IPS-NIHi7 (cell line): Measurements from ENCODE around the gene WBP1L.
"Not testable (repeated sequence)": the region's sequence is repeated elsewhere in the genome, so short reads cannot be mapped to it uniquely, and the experiment has no call there.

ENCODE experiments used
- DNase-seq: peaks from one replicate; pipeline ENCODE4 v3.0.0; 2012; ENCODE audit warnings: mixed read lengths; ENCODE audit errors: extremely low spot score

Gene WBP1L

DNA sequence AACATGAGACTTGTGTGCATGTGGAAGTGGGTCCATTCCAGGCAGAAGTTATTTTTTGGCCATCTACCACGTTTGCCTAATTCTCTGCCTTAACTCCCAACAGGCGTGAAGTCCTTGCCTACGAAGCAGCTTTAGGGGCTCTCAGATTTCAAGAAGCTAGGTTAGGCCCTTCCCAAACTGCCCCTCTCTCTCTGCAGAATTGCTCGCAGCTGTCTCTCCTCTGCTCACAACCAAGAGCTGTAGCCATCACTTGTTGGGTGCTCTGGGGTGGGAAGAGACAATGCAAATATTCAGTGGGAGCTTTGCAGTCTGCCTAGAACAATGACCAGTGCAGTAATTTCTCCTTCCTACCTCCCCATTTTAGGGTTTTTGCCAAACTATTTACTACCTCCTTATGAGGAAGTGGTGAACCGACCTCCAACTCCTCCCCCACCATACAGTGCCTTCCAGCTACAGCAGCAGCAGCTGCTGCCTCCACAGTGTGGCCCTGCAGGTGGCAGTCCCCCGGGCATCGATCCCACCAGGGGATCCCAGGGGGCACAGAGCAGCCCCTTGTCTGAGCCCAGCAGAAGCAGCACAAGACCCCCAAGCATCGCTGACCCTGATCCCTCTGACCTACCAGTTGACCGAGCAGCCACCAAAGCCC is 68.6 kb downstream of the WBP1L start:
- no peak for DNase-seq

DNA sequence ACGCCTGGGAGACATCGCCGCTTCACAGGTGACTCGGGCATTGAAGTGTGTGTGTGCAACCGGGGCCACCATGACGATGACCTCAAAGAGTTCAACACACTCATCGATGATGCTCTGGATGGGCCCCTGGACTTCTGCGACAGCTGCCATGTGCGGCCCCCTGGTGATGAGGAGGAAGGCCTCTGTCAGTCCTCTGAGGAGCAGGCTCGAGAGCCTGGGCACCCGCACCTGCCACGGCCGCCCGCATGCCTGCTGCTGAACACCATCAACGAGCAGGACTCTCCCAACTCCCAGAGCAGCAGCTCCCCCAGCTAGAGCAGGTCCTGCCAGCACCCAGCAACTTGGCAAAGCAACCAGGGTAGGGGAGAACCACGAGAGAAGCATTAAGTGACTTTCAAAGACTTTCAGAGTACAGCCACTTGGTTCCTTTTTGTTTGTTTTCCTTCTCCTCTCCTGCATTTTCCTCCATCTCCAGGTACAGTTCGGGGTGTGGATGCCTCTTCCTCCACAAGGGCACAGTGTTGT is 69.3 kb downstream of the WBP1L start:
- no peak for DNase-seq

DNA sequence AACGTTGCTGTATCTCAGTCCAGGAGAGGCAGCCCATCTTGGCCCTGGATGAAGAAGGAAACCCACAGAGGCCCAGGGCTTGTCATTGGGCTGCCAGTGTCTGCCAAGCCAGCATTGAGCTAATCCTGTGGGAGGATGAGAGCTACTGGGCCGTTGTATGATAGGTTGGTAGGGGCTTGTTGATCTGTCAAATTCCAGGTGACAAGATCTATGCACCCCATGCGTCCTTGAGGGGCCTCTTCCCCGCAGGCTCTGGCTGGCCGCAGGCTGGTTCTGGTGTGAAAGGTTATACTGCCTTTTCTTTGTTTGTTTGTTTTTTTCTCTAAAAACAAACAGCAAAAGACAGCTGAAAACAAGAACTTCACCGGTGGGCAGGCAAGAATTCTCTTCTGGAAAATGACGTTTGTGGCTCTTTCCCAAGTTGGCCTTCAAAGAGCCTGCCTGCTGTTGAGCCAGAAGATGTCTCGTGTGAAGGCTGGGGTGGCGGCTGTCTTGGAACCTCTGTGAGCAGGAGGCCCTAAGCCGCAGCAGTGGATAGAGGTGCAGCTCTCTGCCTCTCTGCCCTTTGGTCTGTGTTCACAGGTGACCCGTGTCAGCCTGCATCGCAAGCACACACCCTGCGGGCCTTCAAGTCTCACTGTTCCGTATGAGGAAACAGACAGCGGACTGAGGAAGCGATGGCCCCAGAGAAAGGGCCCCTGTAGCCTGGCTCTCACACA is 70.1 kb downstream of the WBP1L start:
- no peak for DNase-seq

DNA sequence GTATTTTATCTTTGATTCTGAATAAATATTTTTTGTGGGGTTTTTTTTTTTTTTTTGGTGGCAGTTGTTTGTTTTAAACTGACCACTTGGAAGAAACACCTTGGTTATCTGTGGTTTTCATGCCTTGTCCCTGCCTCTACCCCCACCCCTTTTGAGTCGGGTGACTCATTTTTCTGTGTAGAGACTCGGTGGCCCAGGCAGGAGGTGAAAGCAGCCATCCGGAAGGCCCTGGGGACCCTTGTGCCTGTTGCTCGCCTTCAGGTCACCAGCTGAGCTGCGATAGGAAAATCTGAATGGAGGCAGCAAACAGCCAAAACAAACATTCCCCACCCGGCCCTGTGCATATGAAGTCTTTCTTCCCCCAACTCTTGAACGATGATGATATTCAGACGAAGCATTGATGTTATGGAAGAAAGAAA is 70.7 kb downstream of the WBP1L start:
- DNase-seq, result no peak

DNA sequence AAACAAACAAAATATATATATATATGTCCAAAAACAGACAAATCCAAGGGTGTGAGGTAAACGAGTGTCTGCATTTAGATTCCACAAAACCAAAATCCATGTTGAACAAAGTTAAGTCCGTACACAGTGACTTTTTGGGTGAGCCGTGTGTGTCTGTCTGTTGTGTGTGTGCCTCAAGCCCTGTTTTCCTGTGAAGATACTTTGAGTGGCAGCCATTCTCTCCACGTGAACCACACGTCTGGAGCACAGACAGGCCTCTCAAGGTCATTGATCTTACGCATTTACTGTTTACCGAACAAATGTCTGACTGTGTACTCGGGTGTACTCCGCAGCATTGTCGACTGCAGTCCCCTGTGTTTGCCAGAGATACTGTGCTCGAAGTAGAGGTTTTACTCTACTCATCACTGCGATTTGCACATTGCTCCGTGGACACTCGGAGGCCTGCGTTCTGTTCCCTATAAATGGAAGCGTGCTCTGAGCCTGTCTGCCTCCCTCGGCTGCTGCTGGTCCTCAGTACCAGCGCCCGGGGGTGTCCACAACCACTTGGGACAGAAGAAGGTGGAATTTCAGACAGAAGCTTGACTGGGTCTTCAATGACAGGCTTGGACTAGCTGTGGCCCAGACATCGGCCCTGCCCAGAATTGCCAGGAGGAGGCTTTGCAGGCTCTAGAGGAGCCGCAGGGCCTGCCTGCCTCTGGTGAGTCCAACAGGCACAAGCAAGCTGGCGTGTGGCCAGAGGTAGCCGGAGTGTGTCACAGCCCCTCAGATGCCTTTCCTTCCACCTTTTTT is 71.3 kb downstream of the WBP1L start:
- DNase-seq, result no peak

DNA sequence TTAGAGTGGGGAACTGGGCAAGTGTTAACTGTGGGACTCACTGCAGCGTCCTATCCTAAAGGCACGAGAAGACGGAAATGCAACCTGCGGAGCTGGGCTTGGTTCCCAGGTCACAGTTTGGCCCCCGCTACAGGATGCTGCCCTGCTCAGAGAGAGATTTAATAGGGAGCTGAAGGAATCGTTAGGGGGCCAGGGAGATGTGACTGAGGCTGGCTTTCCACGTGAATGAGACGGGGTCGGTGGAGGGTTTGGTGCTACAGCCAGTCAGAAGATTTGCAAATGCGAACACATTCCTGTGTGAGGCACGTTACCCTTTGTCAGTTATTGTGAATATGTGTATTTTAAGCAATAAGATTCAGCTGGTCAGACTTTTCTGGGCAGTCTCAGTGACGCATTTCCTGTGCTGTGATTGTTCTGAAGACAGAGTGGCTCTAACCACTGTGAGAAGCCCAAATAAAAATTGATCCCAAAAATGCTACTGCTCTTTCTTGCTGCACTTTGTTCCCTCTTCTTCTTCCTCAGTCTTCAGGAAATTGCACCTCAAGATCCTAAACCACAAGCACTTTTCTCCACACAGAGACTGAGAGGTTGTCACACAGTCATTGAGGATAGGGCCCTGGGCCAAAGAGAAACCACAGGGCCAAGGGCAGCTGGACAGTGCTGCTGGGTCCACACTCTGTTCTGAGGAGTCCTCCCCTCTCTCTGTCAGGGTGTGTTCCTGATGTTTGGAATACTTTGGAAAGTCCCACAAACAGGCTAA is 72.2 kb downstream of the WBP1L start:
- no peak for DNase-seq

DNA sequence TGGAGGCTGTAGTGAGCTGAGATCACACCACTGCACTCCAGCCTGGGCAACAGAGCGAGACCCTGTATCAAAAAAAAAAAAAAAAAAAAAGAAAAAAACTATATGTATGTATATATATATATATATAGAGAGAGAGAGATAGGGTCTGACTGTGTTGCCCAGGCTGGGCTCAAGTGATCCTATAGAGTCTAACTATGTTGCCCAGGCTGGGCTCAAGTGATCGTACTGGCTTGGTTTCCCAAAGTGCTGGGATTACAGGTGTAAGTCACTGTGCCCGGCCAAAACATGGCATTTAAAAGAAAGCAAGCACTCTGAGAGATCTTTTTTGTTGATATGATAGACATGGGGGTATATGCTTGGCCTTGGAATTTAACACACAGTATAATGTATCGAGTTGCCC is 73.4 kb downstream of the WBP1L start:
- DNase-seq, result no peak

DNA sequence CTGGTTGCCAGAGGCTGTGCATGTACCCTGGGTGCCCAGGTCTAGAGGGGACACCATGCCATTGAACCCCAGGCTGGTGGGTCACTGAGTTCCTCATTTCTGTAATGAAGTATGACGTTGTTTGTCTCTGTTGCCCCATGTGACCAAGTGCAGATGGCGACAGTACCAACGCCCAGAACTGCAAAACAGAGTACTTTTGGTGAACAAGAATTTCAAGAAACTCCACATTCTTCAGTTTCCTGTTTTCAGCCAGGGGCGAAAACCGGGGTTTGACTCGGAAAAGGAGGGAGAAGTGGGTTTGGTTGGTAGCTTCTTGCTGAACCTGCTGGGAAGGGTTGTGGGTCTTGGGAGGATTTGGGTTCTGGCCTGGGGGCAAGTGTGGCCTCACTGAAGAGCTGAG is 75.3 kb downstream of the WBP1L start:
- no peak for DNase-seq

DNA sequence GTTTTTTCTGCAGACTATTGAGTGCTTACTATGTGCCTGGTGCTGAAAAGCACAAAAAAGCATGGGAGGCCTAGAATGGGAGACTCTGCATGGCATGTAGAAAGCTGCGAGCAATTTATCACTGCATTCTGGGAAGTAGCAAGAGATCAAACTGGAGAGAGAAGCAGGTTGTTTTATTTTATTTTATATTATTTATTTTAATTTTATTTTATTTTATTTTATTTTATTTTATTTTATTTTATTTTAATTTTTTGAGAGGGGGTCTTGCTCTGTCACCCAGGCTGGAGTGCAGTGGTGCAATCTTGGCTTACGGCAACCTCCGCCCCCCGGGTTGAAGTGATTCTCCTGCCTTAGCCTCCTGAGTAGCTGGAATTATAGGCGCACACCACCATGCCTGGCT is 76.3 kb downstream of the WBP1L start:
- DNase-seq, result not testable (repeated sequence)

DNA sequence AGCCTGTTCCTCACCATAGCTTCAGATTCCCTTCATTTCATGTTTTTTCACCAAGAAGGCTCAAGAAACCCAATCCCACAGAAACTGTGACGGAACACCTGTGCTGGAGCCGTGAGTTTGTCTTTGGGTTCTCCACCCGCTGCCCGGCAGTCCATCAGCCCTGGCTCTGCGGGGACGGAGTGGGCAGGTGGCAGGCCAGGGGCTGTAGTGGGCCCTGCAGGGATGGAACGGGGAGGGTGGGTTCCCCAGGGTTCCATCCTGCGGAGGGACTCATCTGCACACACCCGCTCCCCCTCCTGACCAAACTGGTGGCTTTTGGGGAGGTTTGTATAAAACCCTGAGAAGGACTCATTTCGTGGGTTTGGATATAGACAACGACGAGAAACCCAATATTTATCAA is 78.5 kb downstream of the WBP1L start:
- no peak for DNase-seq

DNA sequence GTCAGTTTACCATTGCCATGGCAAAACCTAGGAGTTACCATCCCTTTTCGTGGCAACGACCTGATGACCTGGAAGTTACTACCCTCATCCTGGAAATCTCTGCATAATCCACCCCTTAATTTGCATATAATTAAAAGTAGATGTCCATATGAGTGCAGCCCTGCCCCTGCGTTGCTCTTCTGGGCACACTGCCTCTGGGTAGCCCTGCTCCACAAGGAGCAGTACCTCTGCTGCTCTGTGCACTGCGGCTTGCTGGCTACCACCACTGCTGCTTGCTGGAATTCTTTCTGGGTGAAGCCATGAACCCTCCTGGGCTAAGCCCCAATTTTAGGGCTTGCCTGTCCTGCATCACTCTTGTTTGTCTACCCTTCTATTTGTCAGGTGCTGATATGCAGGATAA is 80.9 kb downstream of the WBP1L start:
- no peak for DNase-seq

DNA sequence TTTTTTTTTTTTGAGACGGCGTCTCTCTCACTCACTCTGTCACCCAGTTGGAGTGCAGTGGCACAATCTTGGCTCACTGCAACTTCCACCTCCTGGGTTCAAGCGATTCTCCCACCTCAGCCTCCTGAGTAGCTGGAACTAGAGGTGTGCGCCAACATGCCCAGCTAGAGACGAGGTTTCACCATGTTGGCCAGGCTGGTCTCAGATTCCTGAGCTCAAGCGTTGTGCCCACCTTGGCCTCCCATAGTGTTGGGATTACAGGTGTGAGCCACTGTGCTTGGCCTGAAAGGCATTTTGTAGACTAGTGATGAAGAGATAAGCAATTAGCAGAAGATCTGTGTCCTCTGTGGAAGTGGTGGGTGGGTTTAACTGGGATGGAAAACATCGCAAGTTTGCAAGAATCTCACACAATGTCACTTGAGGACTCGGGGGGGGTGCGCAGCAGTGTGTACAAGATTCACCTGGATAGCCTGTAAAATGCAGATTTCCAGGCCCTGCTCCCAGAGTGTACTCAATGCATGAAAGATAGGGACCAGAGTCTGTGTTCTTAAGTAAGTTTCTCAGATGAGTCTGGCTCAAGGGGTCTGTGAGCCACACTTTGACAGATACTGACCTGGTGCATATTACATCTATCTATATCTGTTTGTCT is 82.5 kb downstream of the WBP1L start:
- no peak for DNase-seq

DNA sequence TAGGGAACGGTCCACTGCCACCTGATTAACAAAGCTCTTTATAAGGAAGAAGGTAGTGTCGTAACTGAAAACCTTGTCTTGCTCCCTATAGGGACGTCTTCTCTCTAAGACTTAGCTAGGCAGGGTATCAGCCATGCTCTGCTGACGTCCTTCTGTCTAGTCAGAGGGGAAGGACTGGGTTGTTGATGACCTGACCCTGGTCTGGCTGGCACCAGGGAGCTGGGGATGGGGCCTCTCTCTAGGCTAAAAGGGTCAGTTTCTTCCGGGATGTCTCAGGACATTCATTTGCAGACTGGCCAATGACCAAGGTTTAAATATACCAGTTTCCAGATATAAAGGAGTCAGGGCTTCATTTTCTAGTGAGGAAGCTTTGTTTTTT is 83.8 kb downstream of the WBP1L start:
- no peak for DNase-seq

DNA sequence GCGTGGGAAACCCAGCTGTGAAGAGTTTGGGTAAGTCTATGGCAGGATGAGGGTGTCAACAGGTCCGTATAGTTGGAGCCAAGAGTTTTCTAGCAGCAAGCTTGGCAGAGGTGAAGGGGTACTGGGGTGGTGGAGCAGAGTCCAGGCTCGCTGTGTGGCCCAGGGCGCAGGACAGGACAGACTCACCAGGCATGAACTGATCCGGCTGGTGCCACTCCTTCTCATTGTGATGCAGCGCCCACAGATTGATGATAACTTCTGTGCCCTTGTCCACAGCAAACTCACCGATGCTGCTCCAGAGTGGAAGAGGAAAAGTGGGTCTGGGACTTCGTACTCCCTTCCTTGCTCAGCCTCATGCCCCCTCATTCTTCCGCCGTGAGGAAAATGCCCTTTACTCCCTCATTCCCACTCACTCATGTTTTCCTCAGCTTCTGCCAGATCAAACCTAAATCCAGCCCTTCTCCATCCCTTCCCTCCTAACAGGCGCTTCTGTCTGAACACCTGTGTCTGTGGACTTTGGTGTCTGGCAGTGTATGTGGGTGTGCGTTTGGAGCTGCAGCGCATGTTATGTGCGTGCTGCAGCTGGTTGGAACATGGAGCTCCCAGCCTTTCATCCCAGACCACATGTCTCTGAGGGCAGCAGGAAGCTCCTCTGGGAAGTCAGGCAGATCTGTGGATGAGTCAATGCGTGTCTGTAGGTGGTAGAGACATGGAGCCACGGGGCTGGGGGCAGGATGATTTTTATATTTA is 87.7 kb downstream of the WBP1L start:
- DNase-seq, result peak; percentile 11

DNA sequence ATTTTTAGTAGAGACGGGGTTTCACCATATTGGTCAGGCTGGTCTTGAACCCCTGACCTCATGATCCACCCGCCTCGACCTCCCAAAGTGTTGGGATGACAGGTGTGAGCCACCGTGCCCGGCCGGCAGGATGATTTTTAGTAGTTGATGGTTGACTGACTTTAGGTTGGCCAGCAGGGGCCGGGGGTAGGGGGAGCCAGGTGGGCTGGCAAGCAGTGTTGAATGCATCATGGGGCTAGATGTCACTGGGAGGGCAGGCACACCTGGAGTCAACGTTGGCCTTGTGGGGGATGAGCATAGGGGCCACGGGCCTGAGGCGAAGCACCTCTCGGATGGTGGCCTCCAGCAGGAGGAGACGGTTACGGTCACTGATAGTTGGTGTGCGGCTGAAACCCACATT is 88.5 kb downstream of the WBP1L start:
- peak; percentile 6 for DNase-seq

DNA sequence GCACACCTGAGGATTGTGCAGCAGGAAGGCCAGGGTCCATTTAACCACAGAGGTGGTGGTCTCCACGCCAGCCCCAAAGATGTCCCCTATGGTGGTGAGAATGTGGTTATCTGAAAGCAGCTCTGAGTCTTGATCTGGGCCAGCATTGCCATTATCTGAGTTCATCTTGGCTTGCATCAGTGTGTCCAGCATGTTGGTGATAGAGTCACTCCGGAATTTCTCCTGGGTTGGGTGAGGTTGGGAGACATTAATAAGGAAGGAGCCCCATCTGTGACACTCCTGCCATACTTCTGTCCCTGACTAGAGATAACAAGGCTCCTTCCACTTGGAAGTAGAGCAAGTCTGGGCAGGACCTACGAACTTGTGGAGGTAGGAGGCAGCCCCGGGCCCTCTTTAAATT is 89.2 kb downstream of the WBP1L start:
- DNase-seq, result peak; percentile 3

DNA sequence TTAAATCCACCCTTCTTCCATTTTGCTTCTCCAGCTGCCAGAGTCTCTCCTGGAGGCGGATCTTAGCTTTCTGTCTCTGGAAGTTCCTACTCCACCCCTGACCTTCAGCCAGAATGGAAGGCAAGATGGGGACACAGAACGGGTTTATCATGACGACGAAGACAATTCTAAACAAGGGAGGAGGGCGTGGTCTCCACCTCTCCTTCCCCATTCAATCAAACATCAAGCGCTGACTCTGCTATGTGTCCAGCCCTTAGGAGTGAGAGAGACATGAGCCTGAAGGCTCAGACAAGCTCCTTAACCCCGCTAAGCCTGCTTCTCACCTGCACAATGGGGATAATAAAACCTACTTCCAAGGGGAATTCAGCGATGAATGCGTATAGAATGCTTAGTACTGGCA is 90.4 kb downstream of the WBP1L start:
- peak; percentile 8 for DNase-seq

DNA sequence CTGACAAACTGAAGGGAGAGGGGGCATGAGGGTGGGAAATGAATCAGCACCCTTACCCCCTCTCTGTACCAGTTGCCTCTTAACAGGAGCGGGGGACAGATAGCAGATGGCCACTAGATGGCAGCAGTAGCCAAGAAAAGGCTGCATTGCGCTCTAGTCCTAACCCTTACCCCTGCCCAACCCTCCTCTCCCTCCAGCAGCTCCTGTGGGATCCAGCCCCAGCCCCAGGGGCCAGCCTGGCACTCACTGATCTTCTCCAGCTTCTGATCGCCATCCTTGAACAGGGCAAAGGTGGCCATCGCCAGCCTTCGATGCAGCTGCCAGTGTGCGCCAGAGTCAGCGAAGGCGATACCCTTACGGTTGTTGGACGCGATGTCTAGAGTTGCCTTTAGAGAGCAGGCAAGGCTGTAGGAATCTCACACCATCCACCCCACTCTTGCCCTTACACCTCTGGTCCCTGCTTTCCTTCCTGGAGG is 91.3 kb downstream of the WBP1L start:
- peak; percentile 95 for DNase-seq

DNA sequence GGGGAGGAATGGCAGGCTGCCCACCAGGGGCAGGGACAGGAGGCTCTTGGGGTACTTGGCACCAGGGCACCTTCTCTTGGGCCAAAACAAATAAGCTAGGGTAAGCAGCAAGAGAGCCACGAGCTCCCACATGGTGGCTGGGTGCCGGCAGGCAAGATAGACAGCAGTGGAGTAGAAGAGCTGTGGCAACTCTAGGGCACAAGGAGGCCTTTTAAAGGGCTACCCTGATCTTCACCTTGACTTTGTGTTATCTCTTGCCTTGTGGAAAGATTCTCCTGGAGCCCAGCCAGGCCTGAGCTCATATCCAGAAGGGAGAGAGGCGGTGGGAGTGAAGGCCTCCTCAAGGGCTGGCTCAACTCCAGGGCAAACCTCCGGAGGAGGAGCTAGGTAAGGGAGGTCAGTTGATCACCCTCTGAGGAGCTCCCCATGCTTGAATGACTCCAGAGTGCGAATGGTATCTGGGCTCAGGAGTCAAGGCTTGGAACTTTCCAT is 93.5 kb downstream of the WBP1L start, which contains the start of gene CYP17A1:
TSS of gene CYP17A1 (minus strand) at position 184 of the 492 bp plus-strand sequence. CDS start at position 132, 52 bp downstream.
- DNase-seq, result no peak

DNA sequence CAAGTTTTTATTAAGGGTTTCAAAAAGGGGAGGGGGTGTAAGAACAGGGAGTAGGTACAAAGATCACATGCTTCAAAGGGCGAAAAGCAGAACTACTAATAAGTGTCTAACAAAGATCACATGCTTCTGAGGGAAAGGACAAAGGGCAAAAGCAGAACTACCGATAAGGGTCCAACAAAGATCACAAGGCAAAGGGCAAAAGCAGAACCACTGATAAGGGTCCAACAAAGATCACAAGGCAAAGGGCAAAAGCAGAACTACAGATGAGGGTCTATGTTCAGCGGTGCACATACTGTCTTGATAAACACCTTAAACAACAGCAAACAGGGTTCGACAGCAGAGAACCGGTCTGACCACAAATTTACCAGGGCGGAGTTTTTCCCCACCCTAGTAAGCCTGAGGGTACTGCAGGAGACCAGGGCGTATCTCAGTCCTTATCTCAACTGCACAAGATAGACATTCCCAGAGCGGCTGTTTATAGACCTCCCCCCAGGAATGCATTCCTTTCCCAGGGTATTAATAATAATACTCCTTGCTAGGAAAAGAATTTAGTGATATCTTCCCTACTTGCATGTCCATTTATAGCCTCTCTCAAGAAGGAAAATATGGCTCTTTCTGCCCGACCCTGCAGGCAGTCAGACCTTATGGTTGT is 94.7 kb downstream of the WBP1L start:
- not testable (repeated sequence) for DNase-seq
